IPS-15b (cell line): ENCODE data around the gene GPX5.

Source experiments
- H3K27me3 ChIP-seq: one replicate; pipeline ENCODE4 v1.6.1; 2013; ENCODE audit warnings: low read length; ENCODE audit not compliant: control insufficient read depth, insufficient read depth
- H3K36me3 ChIP-seq: one replicate; pipeline ENCODE4 v1.6.1; 2013; ENCODE audit warnings: low read length; ENCODE audit not compliant: control insufficient read depth, insufficient read depth
- H3K4me1 ChIP-seq: one replicate; pipeline ENCODE4 v1.6.1; 2013; ENCODE audit warnings: mild to moderate bottlenecking, low read length; ENCODE audit not compliant: control insufficient read depth, insufficient read depth
- H3K4me3 ChIP-seq: one replicate; pipeline ENCODE4 v1.5.1; 2013; ENCODE audit warnings: low read depth, low read length
- H3K9ac ChIP-seq: one replicate; pipeline ENCODE4 v1.6.1; 2013; ENCODE audit warnings: low read depth, mild to moderate bottlenecking, low read length
- H3K9me3 ChIP-seq: one replicate; pipeline ENCODE4 v1.6.1; 2013; ENCODE audit warnings: mild to moderate bottlenecking, low read length; ENCODE audit not compliant: control insufficient read depth, insufficient read depth

Gene GPX5, protein sequence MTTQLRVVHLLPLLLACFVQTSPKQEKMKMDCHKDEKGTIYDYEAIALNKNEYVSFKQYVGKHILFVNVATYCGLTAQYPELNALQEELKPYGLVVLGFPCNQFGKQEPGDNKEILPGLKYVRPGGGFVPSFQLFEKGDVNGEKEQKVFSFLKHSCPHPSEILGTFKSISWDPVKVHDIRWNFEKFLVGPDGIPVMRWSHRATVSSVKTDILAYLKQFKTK

DNA sequence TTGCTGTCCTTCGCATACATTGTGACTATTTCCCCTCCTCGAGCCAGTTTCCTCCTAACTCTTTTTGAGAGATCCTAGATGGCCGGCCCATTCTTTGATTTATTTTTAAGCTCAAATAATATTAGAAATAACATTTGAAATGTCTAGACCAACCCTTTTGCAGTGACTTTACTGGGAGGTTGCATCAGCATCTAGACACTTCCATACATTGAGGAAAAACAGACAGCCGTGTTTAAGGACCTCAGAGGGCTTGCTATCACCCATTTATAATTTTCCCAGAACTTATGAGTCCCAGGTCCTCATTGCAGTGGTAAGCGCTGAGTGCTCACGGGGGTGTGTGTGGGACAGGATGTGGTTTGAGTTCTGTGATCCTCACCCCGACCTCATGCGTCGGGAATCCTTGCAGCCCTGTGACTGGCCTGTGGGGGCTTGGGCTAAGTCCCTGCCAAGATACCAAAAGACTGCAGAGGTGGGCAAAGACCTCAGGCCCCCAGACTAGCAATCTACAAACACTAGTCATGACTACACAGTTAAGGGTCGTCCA is at the start of gene GPX5:
GPX5 (plus strand) TSS at position 386 of the 544 bp plus-strand sequence; CDS start at position 519, 133 bp downstream.
- no peak within 1 kb of the TSS for H3K4me3 ChIP-seq
- H3K27me3 ChIP-seq, result peaks cover 3% of the 10 kb centered on the region
- no peaks in the 10 kb centered on the region for H3K9me3 ChIP-seq
- H3K4me1 ChIP-seq, result no peaks in the 10 kb centered on the region
- H3K9ac ChIP-seq, result no peak within 1 kb of the TSS
- H3K36me3 ChIP-seq, result no peaks in the 10 kb centered on the region

GRCh38 chr6:28478518-28478917 is 47.2 kb upstream of the GPX5 start:
- H3K27me3 ChIP-seq, result peaks cover 22% of the 10 kb centered on the region
- no peaks in the 10 kb centered on the region for H3K36me3 ChIP-seq
- no peaks in the 10 kb centered on the region for H3K9me3 ChIP-seq
- no peak overlapping the region for H3K9ac ChIP-seq
- peak overlapping the region; percentile 41 for H3K4me3 ChIP-seq
- no peaks in the 10 kb centered on the region for H3K4me1 ChIP-seq

GRCh38 chr6:28480253-28480932 is 45.3 kb upstream of the GPX5 start:
- no peak overlapping the region for H3K4me3 ChIP-seq
- peaks cover 22% of the 10 kb centered on the region for H3K27me3 ChIP-seq
- H3K36me3 ChIP-seq, result no peaks in the 10 kb centered on the region
- H3K4me1 ChIP-seq, result no peaks in the 10 kb centered on the region
- H3K9ac ChIP-seq, result no peak overlapping the region
- H3K9me3 ChIP-seq, result no peaks in the 10 kb centered on the region

- H3K9ac ChIP-seq, result no peak overlapping the region
- H3K4me1 ChIP-seq, result no peaks in the 10 kb centered on the region
- H3K4me3 ChIP-seq, result no peak overlapping the region
Measured at GRCh38 chr6:28485482-28485881, 40.2 kb upstream of the GPX5 start.

DNA sequence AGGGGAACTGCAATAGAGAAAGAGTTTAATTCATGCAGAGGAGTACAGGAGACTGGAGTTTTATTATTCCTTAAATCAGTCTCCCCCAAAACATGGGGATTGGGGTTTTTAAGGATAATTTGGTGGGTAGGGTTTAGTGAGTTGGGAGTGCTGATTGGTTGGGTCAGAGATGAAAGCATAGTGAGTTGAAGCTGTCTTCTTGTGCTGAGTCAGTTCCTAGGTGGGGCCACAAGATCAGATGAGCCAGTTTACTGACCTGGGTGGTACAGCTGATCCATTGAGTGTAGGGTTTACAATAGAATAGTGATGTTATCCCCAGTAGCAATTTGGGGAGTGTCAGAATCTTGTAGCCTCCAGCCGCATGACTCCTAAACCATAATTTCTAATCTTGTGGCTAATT is 39.1 kb upstream of the GPX5 start:
- Histone ChIP-seq H3K36me3 (no peaks in the 10 kb centered on the region), H3K27me3 (peaks cover 15% of the 10 kb centered on the region), H3K4me1 (no peaks in the 10 kb centered on the region), H3K9ac (no peak overlapping the region), H3K9me3 (no peaks in the 10 kb centered on the region), H3K4me3 (no peak overlapping the region)

More at GRCh38 chr6:28485482-28485881, 40.2 kb upstream of the GPX5 start:
- H3K9me3 ChIP-seq, result no peaks in the 10 kb centered on the region
- no peaks in the 10 kb centered on the region for H3K36me3 ChIP-seq
- H3K27me3 ChIP-seq, result peaks cover 18% of the 10 kb centered on the region

- Histone ChIP-seq H3K27me3 (peaks cover 9% of the 10 kb centered on the region), H3K4me1 (no peaks in the 10 kb centered on the region), H3K36me3 (no peaks in the 10 kb centered on the region), H3K4me3 (no peak overlapping the region), H3K9me3 (no peaks in the 10 kb centered on the region), H3K9ac (no peak overlapping the region)
Measured at GRCh38 chr6:28486988-28487742, 38.5 kb upstream of the GPX5 start.

DNA sequence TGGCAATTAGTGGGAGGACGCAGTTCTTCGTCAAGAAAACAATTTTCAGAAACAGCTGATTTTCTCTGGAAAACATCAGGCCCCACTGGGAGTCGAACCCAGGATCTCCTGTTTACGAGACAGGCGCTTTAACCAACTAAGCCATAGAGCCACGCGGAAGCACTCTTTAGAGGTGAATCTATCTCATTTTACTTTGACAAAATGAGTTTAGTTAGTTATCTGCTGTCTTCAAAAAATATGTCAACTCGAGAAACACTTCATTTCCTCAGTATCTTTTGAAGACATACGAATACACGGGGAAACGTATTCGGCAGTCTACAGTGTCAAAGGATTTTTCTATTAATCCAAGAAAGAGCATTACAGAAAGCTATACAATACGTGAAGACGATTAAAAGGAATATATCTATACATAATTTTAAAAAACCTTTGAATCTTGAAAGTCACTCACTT is 36.7 kb upstream of the GPX5 start:
- Histone ChIP-seq H3K4me1 (no peaks in the 10 kb centered on the region), H3K9me3 (no peaks in the 10 kb centered on the region), H3K4me3 (peak overlapping the region; percentile 81), H3K36me3 (no peaks in the 10 kb centered on the region), H3K27me3 (peaks cover 6% of the 10 kb centered on the region), H3K9ac (no peak overlapping the region)

GRCh38 chr6:28489366-28490204 is 36.1 kb upstream of the GPX5 start:
- Histone ChIP-seq H3K27me3 (peaks cover 6% of the 10 kb centered on the region), H3K4me1 (no peaks in the 10 kb centered on the region), H3K9ac (peak overlapping the region; percentile 41), H3K4me3 (peak overlapping the region; percentile 81), H3K36me3 (no peaks in the 10 kb centered on the region), H3K9me3 (no peaks in the 10 kb centered on the region)

DNA sequence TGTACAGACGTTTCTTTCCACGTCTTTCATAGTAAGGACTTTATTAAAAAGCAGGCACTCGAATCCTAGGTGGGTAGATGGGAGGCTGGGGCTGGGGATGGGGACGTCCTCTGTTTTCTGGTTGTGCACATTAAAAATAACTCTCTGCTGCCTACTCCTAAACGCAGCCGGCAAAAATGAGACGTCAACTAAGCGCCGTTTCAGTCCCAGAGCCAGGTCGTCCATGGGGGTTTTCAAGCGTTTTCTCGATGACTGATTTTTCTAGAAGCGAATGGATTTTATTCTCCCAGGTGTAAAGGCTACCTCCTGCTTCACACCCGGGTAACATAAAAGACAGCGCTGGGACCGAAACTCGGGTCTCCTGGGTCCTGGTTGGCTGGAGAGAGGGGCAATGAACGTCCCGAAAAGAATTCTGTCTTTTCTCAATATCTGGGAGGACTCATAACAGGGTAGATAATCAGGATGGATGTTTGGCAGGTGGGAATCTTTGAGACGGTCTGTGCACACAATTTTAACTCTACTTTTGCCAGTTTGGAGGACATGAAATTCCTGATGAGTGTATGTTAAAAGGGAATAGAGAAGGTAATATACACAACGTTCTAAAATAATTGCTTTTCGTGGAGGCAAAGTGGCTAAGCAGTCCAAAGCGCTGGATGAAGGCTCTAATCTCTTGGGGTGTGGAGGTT is 35.3 kb upstream of the GPX5 start:
- Histone ChIP-seq H3K9ac (peak overlapping the region; percentile 56), H3K4me3 (peak overlapping the region; percentile 81), H3K27me3 (peaks cover 6% of the 10 kb centered on the region), H3K36me3 (no peaks in the 10 kb centered on the region), H3K4me1 (no peaks in the 10 kb centered on the region), H3K9me3 (no peaks in the 10 kb centered on the region)

GRCh38 chr6:28491984-28492317 is 33.7 kb upstream of the GPX5 start:
- Histone ChIP-seq H3K27me3 (peaks cover 6% of the 10 kb centered on the region), H3K9ac (no peak overlapping the region), H3K36me3 (no peaks in the 10 kb centered on the region), H3K4me1 (no peaks in the 10 kb centered on the region), H3K4me3 (peak overlapping the region; percentile 13), H3K9me3 (no peaks in the 10 kb centered on the region)
